GM19025 (cell line): ENCODE measurements around the gene DAGLA.
A peak's percentile ranks its signal among the peaks of the same experiment; 100 is the strongest.
"Not testable (repeated sequence)": the region's sequence is repeated elsewhere in the genome, so short reads cannot be mapped to it uniquely, and the experiment has no call there.

Experiments used
- ATAC-seq: cut with Tn5 transposase; IDR thresholded peaks from one replicate; pipeline ENCODE4 v1.9.1; 2021; ENCODE audit warnings: mild to moderate bottlenecking, low read depth, moderate library complexity; ENCODE audit not compliant: unreplicated experiment

Gene DAGLA, protein sequence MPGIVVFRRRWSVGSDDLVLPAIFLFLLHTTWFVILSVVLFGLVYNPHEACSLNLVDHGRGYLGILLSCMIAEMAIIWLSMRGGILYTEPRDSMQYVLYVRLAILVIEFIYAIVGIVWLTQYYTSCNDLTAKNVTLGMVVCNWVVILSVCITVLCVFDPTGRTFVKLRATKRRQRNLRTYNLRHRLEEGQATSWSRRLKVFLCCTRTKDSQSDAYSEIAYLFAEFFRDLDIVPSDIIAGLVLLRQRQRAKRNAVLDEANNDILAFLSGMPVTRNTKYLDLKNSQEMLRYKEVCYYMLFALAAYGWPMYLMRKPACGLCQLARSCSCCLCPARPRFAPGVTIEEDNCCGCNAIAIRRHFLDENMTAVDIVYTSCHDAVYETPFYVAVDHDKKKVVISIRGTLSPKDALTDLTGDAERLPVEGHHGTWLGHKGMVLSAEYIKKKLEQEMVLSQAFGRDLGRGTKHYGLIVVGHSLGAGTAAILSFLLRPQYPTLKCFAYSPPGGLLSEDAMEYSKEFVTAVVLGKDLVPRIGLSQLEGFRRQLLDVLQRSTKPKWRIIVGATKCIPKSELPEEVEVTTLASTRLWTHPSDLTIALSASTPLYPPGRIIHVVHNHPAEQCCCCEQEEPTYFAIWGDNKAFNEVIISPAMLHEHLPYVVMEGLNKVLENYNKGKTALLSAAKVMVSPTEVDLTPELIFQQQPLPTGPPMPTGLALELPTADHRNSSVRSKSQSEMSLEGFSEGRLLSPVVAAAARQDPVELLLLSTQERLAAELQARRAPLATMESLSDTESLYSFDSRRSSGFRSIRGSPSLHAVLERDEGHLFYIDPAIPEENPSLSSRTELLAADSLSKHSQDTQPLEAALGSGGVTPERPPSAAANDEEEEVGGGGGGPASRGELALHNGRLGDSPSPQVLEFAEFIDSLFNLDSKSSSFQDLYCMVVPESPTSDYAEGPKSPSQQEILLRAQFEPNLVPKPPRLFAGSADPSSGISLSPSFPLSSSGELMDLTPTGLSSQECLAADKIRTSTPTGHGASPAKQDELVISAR

DNA sequence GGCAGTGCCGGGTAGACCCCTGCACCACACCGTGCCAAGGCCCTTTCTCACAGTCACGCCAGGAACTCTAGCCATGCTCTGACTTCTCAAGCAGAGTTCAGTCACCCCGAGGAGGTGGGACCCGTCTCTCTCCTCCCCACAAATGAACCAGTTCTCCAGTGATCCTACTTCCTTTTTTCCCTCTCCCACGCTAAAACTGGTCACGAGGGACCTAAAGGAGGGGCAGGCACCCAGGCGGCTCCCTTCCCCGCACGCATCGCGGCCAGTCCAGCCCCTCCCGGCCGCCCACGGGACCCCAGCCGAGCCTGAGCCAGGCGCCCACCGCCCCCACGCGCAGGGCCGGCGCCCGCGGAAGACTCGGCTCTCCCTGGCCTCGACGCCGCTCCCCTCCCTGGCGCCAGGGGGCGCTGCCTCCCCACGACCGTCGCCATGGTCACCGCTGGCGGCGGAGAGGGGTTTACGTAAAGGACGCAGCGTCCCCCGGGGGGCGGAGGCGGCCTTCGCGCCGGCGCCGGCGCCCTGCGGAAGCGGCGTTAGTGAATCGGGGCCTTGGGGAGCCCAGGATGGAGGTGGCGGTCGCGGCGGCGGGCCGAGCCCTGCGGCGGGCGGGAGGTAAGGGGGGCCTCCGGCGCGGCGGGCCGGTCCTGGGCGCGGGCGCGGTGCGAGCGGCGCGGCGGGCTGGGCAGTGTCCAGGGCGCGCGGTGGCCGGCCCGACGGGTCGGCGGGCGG lies at the start of gene DAGLA:
Gene DAGLA (plus strand): TSS at position 499 of the 729 bp plus-strand sequence. CDS start 39,765 bp downstream, outside the sequence.
- ATAC-seq: peak; percentile 54

DNA sequence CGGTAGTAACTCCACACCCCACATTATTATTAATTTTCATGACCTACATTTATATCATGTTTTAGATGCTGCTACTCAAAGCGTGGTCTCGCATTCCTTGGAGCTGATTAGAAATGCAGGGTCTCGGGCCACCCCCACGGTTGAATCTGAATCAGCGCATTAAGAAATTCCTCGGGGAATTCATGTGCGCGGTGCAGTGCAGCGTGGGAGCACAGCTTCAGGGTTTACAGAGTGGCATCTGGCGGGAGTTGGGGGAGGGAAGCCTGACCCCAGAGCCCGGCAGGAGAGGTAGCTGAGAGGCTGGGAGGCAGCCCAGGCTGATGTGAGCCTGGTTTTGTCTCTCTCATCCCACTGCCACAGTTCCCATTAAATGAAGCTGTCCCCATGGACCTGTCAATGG lies 48.1 kb upstream of the DAGLA start:
- no peak for ATAC-seq

DNA sequence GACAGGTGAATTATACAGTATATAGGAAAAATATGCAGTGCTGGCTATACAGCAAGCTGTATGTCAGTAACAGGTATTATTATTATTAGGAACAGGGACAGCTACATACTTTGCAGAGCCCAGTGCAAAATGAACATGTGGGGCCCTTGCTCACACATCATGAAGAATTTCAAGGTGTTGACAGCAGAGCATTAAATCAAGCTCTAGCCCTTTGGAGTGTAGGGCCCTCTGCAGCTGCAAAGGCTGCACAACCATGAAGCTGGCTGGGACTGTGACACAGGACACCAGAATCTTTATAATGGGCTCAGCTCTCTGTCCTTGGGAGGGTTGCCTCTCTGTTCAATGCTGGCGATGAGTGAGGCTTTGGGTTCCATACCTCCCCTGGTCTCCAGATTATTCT lies 44.9 kb upstream of the DAGLA start:
- no peak for ATAC-seq

DNA sequence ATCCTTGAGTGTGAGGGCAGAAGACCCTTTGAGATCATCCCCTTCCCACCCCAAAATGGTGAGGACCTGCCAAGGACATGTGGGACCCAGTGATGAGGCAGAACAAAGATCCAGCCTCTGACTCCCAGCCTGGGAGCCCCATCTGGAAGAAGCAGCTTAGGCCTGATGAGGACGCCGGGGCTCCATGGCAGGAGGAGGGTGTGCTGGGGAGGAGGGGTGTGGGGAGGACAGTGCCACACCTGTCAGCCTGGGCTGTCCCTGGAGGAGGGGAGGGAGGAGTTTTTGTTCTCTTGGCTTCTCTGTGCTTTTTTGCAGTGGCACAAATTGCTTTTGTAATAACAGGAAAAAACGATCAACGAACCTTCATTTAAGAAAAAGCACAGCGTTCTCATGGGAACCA lies 44.4 kb upstream of the DAGLA start:
- no peak for ATAC-seq

DNA sequence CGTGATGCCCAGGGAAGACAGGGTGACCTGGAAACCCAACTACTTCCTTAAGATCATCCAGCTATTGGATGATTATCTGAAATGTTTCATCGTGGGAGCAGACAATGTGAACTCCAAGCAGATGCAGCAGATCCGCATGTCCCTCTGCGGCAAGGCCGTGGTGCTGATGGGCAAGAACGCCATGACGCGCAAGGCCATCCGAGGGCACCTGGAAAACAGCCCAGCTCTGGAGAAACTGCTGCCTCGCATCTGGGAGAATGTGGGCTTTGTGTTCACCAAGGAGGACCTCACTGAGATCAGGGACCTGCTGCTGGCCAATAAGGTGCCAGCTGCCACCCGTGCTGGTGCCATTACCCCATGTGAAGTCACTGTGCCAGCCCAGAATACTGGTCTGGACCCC lies 43.5 kb upstream of the DAGLA start:
- ATAC-seq: no peak

DNA sequence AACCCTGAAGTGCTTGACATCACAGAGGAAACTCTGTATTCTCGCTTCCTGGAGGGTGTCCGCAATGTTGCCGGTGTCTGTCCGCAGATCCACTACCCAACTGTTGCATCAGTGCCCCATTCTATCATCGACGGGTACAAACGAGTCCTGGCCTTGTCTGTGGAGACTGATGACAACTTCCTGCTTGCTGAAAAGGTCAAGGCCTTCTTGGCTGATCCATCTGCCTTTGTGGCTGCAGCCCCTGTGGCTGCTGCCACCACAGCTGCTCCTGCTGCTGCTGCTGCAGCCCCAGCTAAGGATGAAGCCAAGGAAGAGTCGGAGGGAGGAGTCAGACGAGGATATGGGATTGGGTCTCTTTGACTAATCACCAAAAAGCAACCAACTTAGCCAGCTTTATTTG lies 42.9 kb upstream of the DAGLA start:
- ATAC-seq: no peak

DNA sequence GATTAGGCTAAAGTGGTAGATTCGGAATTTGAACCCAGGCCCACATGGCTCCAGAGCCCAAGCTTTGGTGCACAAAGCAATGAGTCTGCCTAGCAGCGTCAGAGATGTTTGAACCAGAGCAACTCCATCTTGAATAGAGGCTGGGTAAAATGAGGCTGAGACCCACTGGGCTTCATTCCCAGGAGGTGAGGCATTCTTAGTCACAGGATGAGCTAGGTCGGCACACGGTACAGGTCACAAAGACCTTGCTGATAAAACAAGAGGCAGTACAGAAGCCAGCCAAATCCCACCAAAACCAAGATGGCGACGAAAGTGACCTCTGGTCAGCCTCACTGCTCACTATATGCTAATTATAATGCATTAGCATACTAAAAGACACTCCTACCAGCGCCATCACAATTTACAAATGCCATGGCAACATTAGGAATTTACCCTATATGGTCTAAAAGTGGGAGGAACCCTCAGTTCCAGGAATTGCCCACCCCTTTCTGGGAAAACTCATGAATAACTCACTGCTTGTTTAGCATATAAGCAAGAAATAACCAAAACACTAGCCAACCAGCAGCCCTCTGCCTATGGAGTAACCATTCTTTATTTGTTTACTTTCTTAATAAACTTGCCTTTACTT lies 40.3 kb upstream of the DAGLA start:
- no peak for ATAC-seq

DNA sequence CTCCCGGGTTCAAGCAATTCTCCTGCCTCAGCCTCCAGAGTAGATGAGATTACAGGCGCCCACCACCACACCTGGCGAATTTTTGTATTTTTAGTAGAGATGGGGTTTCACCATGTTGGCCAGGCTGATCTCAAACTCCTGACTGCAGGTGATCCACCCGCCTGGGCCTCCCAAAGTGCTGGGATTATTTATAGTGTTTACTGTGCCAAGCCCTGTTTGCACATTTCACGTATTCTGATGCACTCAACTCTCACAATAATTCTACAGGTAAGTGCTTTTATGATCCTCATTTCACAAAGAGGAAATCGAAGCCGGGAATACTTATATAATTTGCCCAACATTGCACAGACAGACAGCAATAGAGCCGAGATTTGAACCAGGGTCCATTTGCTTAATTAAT lies 38.0 kb upstream of the DAGLA start:
- ATAC-seq: no peak

DNA sequence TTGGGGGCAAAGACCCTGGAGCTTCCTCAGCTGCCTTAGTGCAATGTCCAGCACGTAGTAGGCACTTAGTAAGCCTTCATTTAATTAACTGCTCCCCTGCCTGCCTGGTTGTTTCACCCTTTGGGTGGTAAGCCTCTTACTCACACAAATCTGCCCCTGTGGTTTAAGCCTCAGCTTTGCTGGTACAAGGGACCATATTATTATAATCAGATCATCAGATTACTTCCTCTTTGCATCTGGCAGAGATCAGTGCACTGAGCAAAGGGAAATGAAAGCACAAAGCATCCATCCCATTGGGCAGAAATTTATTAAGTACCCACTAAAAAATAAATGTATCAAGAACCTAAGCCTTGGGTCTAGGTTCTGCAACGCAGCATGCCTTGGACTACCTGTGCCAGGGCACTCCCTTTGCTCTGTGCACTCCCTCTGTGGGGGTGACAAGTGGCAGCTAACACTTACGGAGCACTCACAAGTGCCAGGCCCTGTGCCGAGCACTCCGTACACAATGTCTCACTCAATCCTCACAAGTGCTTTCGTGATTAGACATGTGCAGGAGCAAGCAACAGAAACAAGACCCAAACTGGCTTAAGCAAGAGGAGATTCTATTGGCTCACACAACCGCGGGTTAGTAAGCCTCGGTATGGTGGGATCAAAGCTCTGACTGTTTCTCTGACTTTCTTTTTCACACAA lies 34.9 kb upstream of the DAGLA start:
- no peak for ATAC-seq

DNA sequence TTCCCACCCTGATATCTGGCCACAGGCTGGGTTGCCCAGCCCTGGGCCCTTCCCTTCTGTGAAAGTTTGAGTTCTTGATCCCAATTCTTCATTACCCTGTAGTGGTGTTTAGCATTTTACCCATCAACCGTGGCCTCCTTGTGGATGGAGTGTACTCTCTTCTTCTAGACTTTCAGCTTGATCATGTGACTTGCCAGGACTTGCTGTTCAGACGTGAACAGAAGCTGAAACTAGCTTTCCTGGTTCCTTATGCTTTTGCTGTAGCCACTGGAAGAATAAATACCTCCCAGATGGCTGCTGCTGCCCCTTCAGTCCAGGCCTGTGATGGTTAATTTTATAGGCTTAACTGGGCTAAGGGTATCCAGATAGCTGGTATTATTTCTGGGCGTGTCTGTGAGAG lies 32.7 kb upstream of the DAGLA start:
- no peak for ATAC-seq

DNA sequence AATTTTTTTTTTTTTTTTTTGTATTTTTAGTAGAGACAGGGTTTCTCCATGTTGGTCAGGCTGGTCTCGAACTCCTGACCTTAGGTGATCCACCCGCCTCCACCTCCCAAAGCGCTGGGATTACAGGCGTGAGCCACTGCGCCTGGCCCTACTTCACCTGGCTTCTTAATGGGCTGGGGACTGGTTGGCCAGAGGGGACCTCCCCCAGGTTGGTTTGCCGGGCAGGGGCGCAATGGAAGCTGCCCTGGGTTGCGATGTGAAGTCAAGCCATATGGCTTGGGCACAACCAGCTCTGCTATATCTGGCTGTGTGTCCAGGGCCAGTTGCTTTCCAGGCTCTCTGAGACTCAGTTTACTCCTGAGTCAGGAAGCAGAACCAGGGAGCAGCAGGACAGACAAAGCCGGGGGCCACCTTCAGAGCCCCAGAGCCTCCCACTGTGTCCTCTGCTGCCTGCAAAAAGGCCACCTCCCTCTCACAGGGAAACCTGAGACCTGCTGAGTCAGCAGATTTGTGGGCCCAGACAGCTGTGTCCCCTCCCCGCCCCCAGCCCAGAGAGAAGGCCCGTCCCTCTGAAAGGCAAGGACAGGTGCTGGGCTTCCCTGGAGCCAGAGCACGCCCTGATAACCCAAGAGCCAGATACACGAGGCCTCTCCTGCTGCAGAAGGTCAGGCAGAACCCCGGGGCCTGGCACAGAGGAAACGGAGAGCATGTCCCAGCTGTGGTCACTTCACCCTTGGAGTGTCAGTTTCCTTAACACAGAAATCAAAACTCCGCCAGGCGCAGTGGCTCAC lies 29.2 kb upstream of the DAGLA start:
- ATAC-seq: no peak

DNA sequence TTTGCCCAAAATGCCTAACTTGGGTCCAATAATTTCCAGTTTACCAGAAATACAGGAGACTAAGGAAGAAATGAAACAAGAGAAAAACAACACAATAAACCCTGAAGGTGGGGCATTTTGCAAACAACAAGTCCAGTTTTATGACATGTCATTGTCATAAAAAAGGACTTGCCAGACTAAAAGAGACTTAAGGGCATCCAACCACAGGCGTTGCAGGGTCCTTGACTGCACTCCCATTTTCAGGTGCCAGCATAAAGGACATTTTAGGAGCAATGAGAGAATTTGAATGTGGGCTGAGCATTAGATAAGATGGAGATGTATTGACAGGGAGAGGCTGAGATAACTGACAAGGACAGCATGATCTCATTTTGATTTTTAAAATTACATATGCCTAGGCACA lies 28.1 kb upstream of the DAGLA start:
- ATAC-seq: no peak

DNA sequence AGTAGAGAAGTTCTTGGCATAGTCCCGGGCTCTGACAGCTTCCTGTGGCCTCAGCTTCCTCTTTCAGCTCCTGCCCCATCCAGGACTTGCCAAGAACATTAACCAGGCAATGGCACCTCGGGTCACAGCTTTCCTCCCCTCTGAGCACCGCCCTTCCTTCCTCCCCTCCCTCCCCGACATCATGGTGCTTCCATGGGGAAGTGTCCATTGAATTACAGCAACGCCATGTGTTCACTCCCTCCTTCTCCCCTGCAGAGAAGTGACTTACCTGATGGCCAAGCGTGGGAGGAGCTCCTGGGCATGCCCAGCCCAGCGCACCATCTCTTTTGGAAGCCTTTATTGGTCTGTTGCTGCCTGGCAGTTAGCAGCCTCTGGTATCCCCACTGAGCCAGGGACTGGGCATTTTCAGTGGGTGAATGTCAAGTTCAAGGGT lies 25.8 kb upstream of the DAGLA start:
- no peak for ATAC-seq

DNA sequence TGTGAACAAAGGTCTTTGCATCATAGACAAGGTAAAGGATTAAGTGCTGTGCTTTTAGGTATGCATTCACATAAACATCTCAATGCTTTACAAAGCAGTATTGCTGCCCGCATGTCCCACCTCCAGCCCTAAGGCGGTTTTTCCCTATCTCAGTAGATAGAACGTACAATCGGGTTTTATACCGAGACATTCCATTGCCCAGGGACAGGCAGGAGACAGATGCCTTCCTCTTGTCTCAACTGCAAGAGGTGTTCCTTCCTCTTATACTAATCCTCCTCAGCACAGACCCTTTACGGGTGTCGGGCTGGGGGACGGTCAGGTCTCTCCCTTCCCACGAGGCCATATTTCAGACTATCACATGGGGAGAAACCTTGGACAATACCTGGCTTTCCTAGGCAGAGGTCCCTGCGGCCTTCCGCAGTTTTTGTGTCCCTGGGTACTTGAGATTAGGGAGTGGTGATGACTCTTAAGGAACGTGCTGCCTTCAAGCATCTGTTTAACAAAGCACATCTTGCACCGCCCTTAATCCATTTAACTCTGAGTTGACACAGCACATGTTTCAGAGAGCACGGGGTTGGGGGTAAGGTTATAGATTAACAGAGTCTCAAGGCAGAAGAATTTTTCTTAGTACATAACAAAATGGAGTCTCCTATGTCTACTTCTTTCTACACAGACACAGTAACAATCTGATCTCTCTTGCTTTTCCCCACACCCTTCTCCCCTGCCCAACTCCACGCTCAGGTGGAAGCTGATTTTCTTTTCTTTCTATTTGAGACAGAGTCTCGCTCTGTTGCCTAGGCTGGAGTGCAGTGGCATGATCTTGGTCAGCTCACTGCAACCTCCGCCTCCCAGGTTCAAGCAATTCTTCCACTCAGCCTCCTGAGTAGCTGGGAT lies 24.7 kb upstream of the DAGLA start:
- not testable (repeated sequence) for ATAC-seq

DNA sequence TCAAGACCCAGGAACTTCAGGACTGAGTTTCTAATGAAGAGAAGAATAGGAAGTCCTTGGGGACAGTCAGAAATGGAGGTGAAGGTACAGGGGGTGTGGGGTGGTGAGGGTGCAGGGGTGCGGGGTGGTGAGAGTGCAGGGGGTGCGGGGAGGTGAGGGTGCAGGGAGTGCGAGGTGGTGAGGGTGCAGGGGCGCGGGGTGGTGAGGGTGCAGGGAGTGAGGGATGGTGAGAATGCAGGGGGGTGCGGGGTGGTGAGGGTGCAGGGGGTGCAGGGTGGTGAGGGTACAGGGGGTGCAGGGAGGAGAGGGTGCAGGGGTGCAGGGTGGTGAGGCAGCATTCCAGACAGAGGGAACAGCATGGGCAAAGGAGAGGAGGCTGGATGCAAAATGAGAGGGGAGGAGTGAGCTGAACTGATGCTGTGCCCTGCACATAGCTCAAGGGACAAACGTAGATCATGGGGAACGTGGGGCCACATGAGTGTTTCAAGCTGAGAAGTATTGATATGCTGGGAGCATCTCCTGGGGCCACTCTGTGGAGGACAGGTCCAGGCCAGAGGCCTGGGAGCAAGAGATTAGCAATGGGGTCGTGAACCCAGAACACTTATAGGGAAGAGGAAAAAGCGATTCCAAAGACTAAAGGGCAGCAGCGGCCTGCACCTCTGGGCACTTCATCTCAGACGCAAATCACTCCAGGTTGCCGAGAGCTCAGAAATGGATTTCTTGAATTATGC lies 23.7 kb upstream of the DAGLA start:
- no peak for ATAC-seq

DNA sequence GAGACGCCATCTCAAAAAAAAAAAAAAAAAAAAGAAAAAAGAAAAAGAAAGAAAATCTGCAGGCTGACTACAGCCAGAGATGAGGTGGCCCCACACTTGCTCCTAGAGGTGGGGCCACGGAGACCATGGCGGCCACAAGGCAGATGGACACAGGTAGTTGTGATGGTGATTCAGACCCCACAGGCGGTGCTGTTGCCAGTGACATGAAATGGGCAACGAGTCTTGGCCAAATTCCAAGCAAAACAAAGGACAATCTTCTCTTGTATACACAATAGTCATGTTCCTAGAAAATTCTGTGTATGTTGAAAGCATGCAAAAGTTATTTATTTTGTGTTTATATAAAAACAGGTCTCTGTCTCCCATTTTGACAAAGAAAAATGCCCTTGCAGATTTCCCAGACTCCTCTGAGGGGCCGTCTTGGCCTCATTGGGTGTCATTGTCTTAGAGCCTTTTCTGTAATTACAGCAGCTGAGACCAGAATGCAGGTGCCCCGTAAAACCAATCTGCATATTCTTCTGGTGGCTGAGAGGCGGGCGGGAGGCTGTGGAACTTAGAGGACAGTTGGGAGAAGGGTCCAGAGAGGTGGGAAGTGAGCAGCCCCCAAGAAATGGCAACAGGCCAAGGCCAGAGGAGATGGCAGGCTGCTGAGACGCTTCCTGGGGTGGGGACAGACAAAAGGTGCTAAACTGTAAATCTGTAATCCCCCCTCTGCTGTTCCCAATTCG lies 22.5 kb upstream of the DAGLA start:
- ATAC-seq: no peak
